NCI-H1048 (cell line): ENCODE results near the gene PLEK.
"Not testable (repeated sequence)": the region's sequence is repeated elsewhere in the genome, so short reads cannot be mapped to it uniquely, and the experiment has no call there.

Experiments used
- DNase-seq: peaks from one replicate; lab custom pipeline; 2025; lab: John Stamatoyannopoulos, UW

PLEK gene

DNA sequence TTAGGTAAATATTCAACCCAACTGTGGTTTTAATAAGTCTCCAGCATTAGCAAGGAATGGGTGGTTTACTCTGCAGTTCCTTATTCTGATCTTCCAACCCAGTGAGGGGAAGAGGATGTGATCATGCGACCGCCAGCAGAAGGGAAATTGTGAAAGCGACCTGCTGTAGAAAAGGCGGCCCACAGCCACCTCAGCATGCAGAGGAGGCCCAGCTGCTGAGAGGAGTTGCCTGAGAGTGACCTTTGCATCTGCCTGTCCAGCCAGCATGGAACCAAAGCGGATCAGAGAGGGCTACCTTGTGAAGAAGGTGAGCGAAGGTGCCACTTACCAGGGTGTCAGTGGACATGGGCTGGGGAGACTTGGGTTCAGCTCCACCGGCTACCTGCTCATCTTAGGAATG is at the start of gene PLEK:
Gene PLEK, plus strand, starts transcription at position 196 of the 400 bp plus-strand sequence. Its CDS starts 70 bp downstream, at position 266.
- DNase-seq = no peak

DNA sequence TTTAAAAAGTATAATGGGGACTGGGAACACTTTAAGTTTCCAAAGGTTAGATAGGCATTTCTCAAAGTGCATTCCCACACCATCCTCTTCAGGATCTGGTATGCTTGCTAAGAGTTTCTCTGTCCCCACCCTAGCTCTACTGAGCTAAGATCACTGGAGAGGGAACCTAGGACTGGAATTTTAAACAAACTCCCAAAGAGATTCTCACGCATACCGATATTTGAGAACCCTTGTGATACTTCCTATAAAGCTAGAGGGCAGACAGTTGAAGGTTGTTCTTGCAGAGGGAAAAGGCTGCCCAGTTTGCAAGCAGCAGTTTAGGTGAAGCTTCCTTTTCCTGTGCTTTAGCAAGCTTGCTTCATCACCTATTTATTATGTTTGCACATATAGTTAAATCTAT is 49.0 kb upstream of the PLEK start:
- DNase-seq = no peak

GRCh38 chr2:68317971-68318913 is 46.8 kb upstream of the PLEK start:
- DNase-seq = no peak

DNA sequence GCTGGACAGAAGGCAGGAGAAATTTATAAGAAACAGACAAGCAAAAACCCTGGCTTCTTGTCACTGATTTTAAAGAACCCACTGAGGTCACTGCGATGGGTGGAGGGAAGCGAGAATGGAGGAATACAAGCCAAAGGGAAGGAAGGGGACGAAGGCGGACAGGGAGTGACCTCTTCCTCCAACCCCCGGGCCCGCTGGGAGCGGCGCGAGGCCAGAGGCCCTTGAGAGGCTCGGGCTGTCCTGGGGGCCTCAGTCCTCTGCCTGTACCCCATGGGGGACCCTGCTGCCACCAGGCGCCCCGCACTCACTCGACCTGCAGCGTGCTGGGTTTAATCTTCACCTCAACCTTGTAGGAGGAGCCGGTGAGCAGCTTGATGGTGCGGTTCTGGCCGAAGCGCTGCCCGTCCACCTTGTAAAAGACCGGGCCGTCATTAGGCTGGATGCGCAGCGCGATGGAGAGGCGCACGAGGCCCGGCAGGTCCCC is 46.1 kb upstream of the PLEK start:
- no peak for DNase-seq

- DNase-seq = no peak
Measured at GRCh38 chr2:68319398-68320117, 45.5 kb upstream of the PLEK start, which contains the start of gene CNRIP1. Gene CNRIP1, minus strand, starts transcription at chr2:68319949. Its CDS starts 549 bp downstream, at chr2:68319400.

- no peak for DNase-seq
Measured at GRCh38 chr2:68320118-68320641, 44.9 kb upstream of the PLEK start.

DNA sequence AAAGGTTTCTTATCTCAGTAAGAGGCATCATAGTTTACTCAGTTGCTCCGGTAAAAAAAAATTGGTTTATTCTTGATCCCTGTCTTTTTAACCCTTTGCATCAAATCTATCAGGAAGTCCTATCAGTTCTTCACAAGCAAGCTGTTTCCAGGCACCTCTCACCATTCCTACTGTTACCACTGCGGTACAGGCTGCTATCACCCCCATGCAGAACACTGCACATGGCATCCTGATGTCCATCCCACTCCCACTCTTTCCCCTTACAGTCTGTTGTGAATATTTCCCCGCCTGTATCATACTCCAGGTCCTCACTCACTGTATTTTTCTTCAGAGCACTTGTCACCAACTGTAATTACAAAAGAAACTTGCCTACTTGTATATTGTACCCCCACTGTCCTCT is 40.0 kb upstream of the PLEK start:
- DNase-seq = no peak

DNA sequence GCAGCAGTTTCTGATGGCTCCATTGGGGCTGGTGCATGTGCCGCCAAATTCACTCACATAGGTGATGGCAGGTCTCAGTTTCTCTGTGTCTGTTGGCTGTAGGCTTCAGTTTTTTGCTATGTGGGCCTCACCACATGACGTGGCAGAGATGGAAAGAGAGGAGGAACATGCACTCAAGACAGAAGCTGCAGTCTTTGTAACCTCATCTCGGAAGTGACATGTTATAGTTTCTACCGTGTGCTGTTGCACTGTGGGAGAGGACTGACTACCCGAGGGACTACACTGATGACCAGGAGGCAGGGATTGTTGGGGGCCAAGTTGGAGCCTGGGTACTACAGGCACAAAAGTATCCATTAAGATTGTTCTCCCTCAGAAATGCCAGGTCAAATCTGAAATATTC is 36.2 kb upstream of the PLEK start:
- no peak for DNase-seq

GRCh38 chr2:68330691-68331090 is 34.4 kb upstream of the PLEK start:
- no peak for DNase-seq

- no peak for DNase-seq
Measured at GRCh38 chr2:68333009-68333408, 32.1 kb upstream of the PLEK start.

GRCh38 chr2:68333931-68334330 is 31.2 kb upstream of the PLEK start:
- no peak for DNase-seq

DNA sequence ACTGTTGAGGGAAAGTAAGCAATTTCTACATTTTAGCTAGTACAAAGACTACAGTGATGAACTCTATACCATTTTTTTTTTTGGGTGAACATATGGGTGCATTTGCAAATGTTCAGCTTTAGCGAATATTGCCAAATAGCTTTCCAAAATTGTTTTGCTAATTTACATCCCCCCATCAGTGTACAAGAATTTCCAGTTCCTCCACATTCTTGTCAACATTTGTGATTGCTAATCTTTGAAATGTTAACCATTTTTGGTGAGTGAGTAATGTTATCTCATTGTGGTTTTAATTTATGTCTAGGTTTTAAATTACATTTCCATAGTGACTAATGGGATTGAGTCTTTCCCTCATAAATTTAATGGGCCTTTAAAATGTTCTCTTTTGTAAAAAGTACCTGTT is 28.9 kb upstream of the PLEK start:
- DNase-seq = no peak

- DNase-seq = no peak
Measured at GRCh38 chr2:68340226-68341061, 24.6 kb upstream of the PLEK start.

GRCh38 chr2:68341062-68341329 is 24.1 kb upstream of the PLEK start:
- DNase-seq = no peak

GRCh38 chr2:68341583-68341982 is 23.5 kb upstream of the PLEK start:
- DNase-seq = no peak

- DNase-seq = no peak
Measured at GRCh38 chr2:68342470-68342869, 22.6 kb upstream of the PLEK start.

DNA sequence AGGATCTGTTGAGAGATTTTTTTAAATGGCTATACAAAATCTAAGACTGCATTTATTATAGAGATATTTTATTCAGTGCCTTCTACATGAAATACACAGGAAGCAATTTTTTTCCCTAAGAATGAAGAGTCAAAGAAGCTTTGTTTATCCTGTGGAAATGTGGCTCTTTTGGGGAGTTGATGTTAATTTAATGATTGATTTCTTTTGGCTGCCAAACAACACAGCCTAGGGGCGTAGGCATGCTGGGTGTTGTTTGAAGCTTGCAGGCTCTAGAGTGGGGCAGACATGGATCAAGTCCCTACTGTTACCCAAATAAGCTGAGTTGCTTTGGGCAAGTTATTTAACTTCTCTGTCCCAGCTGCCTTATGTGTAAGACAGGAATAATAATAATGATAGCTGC is 21.1 kb upstream of the PLEK start:
- no peak for DNase-seq

- DNase-seq = no peak
Measured at GRCh38 chr2:68345129-68345875, 19.8 kb upstream of the PLEK start.

DNA sequence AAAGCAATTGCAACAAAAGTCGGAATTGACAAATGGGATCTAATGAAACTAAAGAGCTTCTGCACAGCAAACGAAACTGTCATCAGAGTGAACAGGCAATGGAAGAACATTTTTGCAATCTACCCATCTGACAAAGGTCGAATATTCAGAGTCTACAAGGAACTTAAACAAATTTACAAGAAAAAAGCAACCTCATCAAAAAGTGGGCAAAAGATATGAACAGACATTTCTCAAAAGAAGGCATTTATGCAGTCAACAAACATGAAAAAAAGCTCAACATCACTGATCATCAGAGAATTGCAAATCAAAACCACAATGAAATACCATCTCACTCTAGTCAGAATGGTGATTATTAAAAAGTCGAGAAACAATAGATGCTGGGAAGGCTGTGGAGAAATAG is 16.0 kb upstream of the PLEK start:
- not testable (repeated sequence) for DNase-seq

DNA sequence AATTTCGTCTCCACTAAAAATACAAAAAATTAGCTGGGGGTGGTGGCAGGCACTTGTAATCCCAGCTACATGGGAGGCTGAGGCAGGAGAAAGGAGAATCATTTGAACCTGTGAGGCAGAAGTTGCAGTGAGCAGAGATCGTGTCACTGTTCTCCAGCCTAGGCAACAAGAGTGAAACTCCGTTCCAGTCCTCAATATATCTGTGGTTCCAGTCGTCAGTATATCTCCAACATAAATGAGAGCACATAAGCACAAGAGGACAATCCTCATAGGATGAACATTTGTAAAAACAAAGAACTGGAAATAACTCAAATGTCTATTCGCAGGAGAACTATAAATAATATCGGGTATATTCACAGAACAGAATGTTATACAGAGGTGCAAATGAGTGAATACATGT is 13.1 kb upstream of the PLEK start:
- DNase-seq = no peak

DNA sequence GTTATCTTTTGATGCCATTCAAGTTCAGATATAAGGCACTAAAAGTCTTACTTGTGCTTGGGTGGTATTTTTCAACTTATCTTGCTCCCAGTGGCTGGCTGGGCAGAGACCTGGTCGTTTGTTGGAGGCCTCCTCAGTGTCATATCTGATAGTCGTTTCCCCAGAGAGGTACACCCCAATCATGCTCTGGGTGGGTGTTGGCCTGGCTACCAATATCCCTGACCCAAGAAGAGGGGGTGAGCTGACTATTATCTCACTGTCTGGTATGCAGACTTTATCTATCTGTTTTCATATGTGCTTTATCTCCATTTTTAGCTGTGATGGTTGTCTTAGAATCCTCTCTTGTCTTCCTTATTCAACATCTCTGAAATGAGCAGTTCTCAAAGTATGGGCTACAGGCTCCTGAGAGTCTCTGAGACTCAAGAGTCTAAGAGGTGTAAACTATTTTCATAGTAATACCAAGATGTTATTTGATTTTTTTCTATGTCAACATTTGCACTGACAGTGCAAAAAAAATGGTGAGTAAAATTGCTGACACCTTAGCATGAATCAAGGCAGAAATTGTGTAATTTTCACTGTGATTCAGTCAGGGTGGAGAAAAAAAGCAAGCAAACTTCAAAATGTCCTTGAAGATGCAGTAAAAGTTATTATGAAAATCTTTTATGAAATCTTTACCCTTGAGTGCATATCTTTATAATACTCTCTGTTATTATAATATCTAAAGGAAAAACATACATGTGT is 12.3 kb upstream of the PLEK start:
- no peak for DNase-seq
